Endothelial cell (in vitro differentiated cells): ENCODE measurements around the gene TEDC1. TPM values are rescaled to one million over a fixed set of nuclear protein-coding genes. Genes with fewer than 3 reads are reported as not detected.

Experiments used
- DNase-seq: peaks from one replicate; pipeline ENCODE4 v3.0.0; 2021; ENCODE audit warnings: low spot score
- H3K27ac Mint-ChIP-seq: one replicate; pipeline ENCODE4 v1.8.0; 2021; ENCODE audit warnings: mixed read lengths, inconsistent platforms; ENCODE audit not compliant: unreplicated experiment
- H3K27me3 Mint-ChIP-seq: one replicate; pipeline ENCODE4 v1.8.0; 2021; ENCODE audit warnings: mild to moderate bottlenecking, moderate library complexity, mixed read lengths, inconsistent platforms; ENCODE audit not compliant: unreplicated experiment
- H3K36me3 Mint-ChIP-seq: one replicate; pipeline ENCODE4 v1.8.0; 2021; ENCODE audit warnings: mild to moderate bottlenecking, low read depth, mixed read lengths, inconsistent platforms; ENCODE audit not compliant: unreplicated experiment
- H3K4me1 Mint-ChIP-seq: one replicate; pipeline ENCODE4 v1.8.0; 2021; ENCODE audit warnings: mild to moderate bottlenecking, mixed read lengths, inconsistent platforms; ENCODE audit not compliant: unreplicated experiment
- H3K4me3 Mint-ChIP-seq: one replicate; pipeline ENCODE4 v1.8.0; 2021; ENCODE audit warnings: mild to moderate bottlenecking, mixed read lengths, inconsistent platforms; ENCODE audit not compliant: unreplicated experiment
- H3K9me3 Mint-ChIP-seq: one replicate; pipeline ENCODE4 v1.8.0; 2021; ENCODE audit warnings: mixed read lengths, inconsistent platforms; ENCODE audit not compliant: unreplicated experiment
- total RNA-seq: library from RNA; stranded (reverse); fragmentation: NEBNext Ultra II Directional; extraction: Animal tissue kit (Norgen Biotek cat#: 25700); gene quantifications from one replicate; pipeline ENCODE4 v1.2.1, GENCODE V29; 2021; ENCODE audit not compliant: unreplicated experiment
- TF ChIP-seq, protein P1 (sequence below): fragments of 200-600 bp; sonication (generic); IDR thresholded peaks from one replicate; pipeline ENCODE4 v1.5.0; 2021; ENCODE audit warnings: antibody characterized with exemption; ENCODE audit not compliant: unreplicated experiment

Gene TEDC1
- total RNA-seq, 1 donor from 2014 or later: 11.5 TPM

DNA sequence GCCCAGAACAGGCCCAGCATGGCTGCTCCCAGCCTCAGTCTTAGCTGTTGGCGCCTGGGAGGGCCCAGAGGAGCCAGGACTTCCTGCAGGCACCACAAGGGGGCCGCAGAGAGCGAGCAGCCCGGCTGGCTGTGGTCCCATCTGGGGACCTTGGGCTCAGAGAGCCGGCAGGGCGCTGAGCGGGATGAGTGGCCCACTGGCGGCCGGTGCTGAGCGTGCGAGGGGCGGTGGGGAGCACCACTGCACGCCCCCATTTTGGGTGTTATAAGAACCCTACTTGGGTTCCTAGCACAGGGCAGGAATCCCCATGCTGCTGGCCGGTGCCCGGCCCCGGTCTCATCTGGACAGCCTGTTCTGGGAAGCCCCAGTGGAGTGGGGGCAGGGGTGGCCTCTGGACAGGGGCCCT lies 42.3 kb upstream of the TEDC1 start:
- H3K27ac Mint-ChIP-seq: no peak overlapping the region
- no peak overlapping the region for H3K4me3 Mint-ChIP-seq
- H3K36me3 Mint-ChIP-seq: peaks cover 8% of the 10 kb centered on the region
- TF ChIP-seq, protein P1, sequence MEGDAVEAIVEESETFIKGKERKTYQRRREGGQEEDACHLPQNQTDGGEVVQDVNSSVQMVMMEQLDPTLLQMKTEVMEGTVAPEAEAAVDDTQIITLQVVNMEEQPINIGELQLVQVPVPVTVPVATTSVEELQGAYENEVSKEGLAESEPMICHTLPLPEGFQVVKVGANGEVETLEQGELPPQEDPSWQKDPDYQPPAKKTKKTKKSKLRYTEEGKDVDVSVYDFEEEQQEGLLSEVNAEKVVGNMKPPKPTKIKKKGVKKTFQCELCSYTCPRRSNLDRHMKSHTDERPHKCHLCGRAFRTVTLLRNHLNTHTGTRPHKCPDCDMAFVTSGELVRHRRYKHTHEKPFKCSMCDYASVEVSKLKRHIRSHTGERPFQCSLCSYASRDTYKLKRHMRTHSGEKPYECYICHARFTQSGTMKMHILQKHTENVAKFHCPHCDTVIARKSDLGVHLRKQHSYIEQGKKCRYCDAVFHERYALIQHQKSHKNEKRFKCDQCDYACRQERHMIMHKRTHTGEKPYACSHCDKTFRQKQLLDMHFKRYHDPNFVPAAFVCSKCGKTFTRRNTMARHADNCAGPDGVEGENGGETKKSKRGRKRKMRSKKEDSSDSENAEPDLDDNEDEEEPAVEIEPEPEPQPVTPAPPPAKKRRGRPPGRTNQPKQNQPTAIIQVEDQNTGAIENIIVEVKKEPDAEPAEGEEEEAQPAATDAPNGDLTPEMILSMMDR: peak; percentile 70
- no peaks in the 10 kb centered on the region for H3K9me3 Mint-ChIP-seq
- peak; percentile 84 for DNase-seq
- no peaks in the 10 kb centered on the region for H3K4me1 Mint-ChIP-seq
- peaks cover 8% of the 10 kb centered on the region for H3K27me3 Mint-ChIP-seq

DNA sequence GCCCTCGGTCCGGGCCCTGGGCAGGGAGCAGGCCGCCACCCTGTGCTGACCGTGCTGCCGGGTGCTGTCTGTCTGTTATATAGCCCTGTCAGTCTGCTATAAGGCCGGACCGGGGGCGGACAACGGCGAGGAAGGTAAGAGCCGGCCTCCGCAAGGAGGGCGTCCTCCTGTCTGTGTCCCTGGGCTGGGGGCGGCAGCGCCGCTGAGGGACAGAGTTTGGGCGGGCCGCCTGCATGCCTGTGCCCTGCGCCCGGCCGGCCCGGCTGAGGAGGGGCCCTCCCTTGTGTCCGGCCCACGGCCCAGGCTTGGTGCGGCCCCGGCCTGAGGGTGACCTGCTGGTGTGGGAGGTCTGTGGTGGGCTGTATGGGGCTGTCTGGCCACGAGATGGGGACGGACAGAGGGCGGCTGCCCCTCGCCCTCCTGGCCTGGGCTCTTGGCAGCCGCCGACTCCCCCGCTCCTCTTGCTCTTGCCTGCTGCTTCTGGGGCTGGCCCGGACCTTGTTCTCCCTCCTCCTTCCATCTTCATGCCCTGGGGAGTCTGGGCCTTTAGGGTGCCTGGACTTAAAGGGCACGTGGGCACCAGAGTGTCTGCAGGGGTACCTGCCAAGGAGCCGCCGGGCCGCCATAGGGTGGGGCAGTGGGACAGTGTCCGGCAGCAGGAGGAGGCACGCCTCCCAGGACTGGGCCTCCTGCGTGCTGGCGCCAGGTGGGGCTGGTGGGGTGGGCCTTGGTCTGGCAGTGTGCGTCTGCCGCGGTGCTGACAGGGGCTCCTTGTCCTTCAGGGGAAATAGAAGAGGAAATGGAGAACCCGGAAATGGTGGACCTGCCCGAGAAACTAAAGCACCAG lies 41.5 kb upstream of the TEDC1 start:
- TF ChIP-seq, protein P1: no peak
- peaks cover 8% of the 10 kb centered on the region for H3K36me3 Mint-ChIP-seq
- no peaks in the 10 kb centered on the region for H3K4me1 Mint-ChIP-seq
- no peak for DNase-seq
- H3K4me3 Mint-ChIP-seq: no peak overlapping the region
- H3K27me3 Mint-ChIP-seq: peaks cover 10% of the 10 kb centered on the region
- H3K27ac Mint-ChIP-seq: no peak overlapping the region
- H3K9me3 Mint-ChIP-seq: no peaks in the 10 kb centered on the region

DNA sequence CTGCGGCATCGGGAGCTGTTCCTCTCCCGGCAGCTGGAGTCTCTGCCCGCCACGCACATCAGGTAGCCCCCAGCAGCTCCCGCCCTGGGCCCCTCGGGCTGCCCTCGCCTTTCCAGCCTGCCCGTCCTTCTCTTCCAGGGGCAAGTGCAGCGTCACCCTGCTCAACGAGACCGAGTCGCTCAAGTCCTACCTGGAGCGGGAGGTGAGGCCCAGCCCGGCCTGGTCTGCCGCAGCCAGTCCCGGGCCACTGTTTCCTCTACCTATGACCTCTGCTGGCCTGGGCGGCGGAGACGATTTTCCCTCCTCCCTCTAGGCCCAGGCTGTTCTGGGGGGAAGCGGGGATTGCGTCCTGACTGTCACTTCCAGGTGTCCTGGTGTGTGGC lies 40.9 kb upstream of the TEDC1 start:
- H3K4me3 Mint-ChIP-seq: no peak overlapping the region
- H3K27me3 Mint-ChIP-seq: peaks cover 8% of the 10 kb centered on the region
- no peaks in the 10 kb centered on the region for H3K4me1 Mint-ChIP-seq
- peaks cover 11% of the 10 kb centered on the region for H3K36me3 Mint-ChIP-seq
- DNase-seq: no peak
- H3K9me3 Mint-ChIP-seq: no peaks in the 10 kb centered on the region
- TF ChIP-seq, protein P1: no peak
- no peak overlapping the region for H3K27ac Mint-ChIP-seq

DNA sequence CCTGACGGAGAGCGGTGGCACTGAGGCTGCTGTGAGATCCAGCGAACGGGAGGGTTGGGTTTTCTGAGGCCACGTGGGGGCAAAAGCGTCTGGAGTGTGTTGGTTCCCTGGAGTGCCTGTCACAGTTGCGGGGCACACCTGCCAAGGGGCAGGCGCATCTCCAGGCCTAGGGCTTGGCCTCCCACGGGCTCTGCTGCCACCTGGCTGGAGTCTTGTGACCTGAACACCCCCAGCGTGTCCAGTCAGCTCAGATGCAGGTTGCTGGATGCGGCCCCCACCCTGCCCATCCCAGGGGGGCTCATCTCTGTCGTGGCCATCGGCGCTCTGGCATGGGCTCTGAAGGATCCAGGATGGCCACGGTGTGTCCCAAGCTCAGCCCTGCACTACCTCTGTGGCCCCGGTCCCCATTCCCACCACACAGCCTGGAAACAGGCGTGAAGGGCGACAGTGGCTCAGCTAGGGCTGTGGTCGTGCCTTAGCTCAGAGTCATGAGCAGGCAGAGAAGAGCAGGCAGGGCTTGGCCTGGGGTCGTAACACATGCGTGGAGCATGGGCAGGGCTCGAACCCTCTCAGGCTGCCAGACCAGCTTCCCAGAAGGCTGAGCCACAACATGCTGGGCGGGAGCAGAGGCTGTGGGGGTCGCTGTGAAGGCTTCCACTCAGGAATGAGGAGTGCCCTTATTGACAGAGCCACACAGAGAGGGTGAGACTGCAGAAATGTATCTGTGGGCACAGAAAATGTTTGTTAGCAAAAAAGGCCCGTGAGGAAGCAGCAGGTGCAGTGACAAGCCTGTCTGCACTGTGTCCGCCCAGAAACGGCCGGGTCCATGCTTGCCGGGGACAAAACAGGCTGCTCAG lies 40.0 kb upstream of the TEDC1 start:
- H3K27ac Mint-ChIP-seq: no peak overlapping the region
- peaks cover 10% of the 10 kb centered on the region for H3K27me3 Mint-ChIP-seq
- H3K36me3 Mint-ChIP-seq: peaks cover 17% of the 10 kb centered on the region
- no peaks in the 10 kb centered on the region for H3K4me1 Mint-ChIP-seq
- H3K4me3 Mint-ChIP-seq: no peak overlapping the region
- TF ChIP-seq, protein P1: no peak
- no peak for DNase-seq
- no peaks in the 10 kb centered on the region for H3K9me3 Mint-ChIP-seq
